Upper lobe of right lung (tissue), 1 donor: ENCODE results near the gene PDGFA. TPM values are rescaled to one million over a fixed set of nuclear protein-coding genes. Genes with fewer than 3 reads are reported as not detected.

ENCODE experiments used
- ATAC-seq: fragments of 200-7000 bp; cut with Tn5 transposase; one replicate; pipeline ENCODE4 v1.9.1; 2020; ENCODE audit warnings: mild to moderate bottlenecking, moderate library complexity
- DNase-seq: peaks from one replicate; pipeline ENCODE4 v3.0.0-alpha.2; 2020
- H3K27ac ChIP-seq: fragments of 200-600 bp; one replicate; pipeline ENCODE4 v1.8.0; 2022
- H3K27me3 ChIP-seq: fragments of 200-600 bp; one replicate; pipeline ENCODE4 v1.8.0; 2022; ENCODE audit warnings: mild to moderate bottlenecking
- H3K36me3 ChIP-seq: fragments of 200-600 bp; one replicate; pipeline ENCODE4 v1.8.0; 2022
- H3K4me1 ChIP-seq: fragments of 200-600 bp; one replicate; pipeline ENCODE4 v1.8.0; 2022
- H3K4me3 ChIP-seq: fragments of 200-600 bp; one replicate; pipeline ENCODE4 v1.8.0; 2022; ENCODE audit warnings: mild to moderate bottlenecking
- H3K9me3 ChIP-seq: fragments of 200-600 bp; one replicate; pipeline ENCODE4 v1.8.0; 2022
- CTCF ChIP-seq: fragments of 200-600 bp; IDR thresholded peaks from one replicate; pipeline ENCODE4 v1.8.0; 2022; ENCODE audit warnings: antibody characterized with exemption
- intact Hi-C: fragments of 100-400 bp; cut with DNase I; formaldehyde crosslinking; loops from one replicate; pipeline ENCODE4 v1.11.0; 2022
- total RNA-seq: library from RNA; stranded (reverse); fragmentation: NEBNext Ultra II Directional; extraction: Animal tissue kit (Norgen Biotek cat#: 25700); gene quantifications from one replicate; pipeline ENCODE4 v1.2.1, GENCODE V29; 2021
- donor health status: DM: no; HTN: yes; CAD: no; lungs with severe emphysema.

The PDGFA gene
- total RNA-seq, 1 donor from 2014 or later: 57.1 TPM

GRCh38 chr7:503575-504111 is 16.0 kb downstream of the PDGFA start:
- no peak overlapping the region for H3K4me3 ChIP-seq
- TF ChIP-seq CTCF: no peak
- intact Hi-C loops: no loop called here
- H3K4me1 ChIP-seq: peaks cover 7% of the 10 kb centered on the region
- H3K27ac ChIP-seq: peak overlapping the region; percentile 72
- no peaks in the 10 kb centered on the region for H3K9me3 ChIP-seq
- ATAC-seq: peak; percentile 84
- H3K27me3 ChIP-seq: no peaks in the 10 kb centered on the region
- peak; percentile 93 for DNase-seq
- H3K36me3 ChIP-seq: peaks cover 18% of the 10 kb centered on the region

GRCh38 chr7:502296-502695 is 17.4 kb downstream of the PDGFA start:
- no peak overlapping the region for H3K4me3 ChIP-seq
- no peaks in the 10 kb centered on the region for H3K9me3 ChIP-seq
- peak; percentile 56 for DNase-seq
- intact Hi-C loops: no loop called here
- peaks cover 26% of the 10 kb centered on the region for H3K36me3 ChIP-seq
- no peak for TF ChIP-seq CTCF
- H3K27me3 ChIP-seq: no peaks in the 10 kb centered on the region
- no peak overlapping the region for H3K27ac ChIP-seq
- peaks cover 7% of the 10 kb centered on the region for H3K4me1 ChIP-seq
- no peak for ATAC-seq

- intact Hi-C loops: no loop called here
- no peak for TF ChIP-seq CTCF
- Histone ChIP-seq H3K27me3 (no peaks in the 10 kb centered on the region), H3K4me1 (peaks cover 7% of the 10 kb centered on the region), H3K4me3 (no peak overlapping the region), H3K27ac (no peak overlapping the region), H3K9me3 (no peaks in the 10 kb centered on the region), H3K36me3 (peaks cover 26% of the 10 kb centered on the region)
- peak; percentile 28 for DNase-seq
- no peak for ATAC-seq
Measured at GRCh38 chr7:501526-501925, 18.1 kb downstream of the PDGFA start.

GRCh38 chr7:500521-501420 is 18.9 kb downstream of the PDGFA start:
- intact Hi-C loops: no loop called here
- ATAC-seq: no peak
- no peak overlapping the region for H3K4me3 ChIP-seq
- no peaks in the 10 kb centered on the region for H3K27me3 ChIP-seq
- H3K36me3 ChIP-seq: peaks cover 26% of the 10 kb centered on the region
- no peak for TF ChIP-seq CTCF
- DNase-seq: peak; percentile 64
- H3K4me1 ChIP-seq: peaks cover 7% of the 10 kb centered on the region
- H3K27ac ChIP-seq: no peak overlapping the region
- no peaks in the 10 kb centered on the region for H3K9me3 ChIP-seq

- no peak for TF ChIP-seq CTCF
- no peak overlapping the region for H3K4me3 ChIP-seq
- no peak overlapping the region for H3K27ac ChIP-seq
- H3K9me3 ChIP-seq: no peaks in the 10 kb centered on the region
- H3K4me1 ChIP-seq: peaks cover 7% of the 10 kb centered on the region
- peaks cover 26% of the 10 kb centered on the region for H3K36me3 ChIP-seq
- no peaks in the 10 kb centered on the region for H3K27me3 ChIP-seq
- intact Hi-C loops: no loop called here
- DNase-seq: peak; percentile 61
- no peak for ATAC-seq
Measured at GRCh38 chr7:499853-500485, 19.7 kb downstream of the PDGFA start.
